Lower leg skin (tissue), 4 donors: Measurements from ENCODE around the gene PLD2. TPM values are rescaled to one million over a fixed set of nuclear protein-coding genes. Genes with fewer than 3 reads are reported as not detected.
A peak's percentile ranks its signal among the peaks of the same experiment; 100 is the strongest.

Source experiments
- DNase-seq, 2 donors: peaks; one replicate each; pipeline ENCODE4 v3.0.0-alpha.2; 2019; ENCODE audit warnings: low spot score in 2 of 2
- H3K4me3 ChIP-seq: fragments of 200-600 bp; sonication (generic); 2 replicates; pipeline ENCODE4 v1.5.1; 2017; ENCODE audit warnings: mild to moderate bottlenecking, low read depth; ENCODE audit not compliant: poor library complexity, severe bottlenecking
- POLR2A ChIP-seq, 2 donors: fragments of 450-650 bp; IDR thresholded peaks; one replicate each; pipeline ENCODE4 v1.6.1; 2016 to 2017; ENCODE audit warnings: antibody characterized with exemption in 2 of 2, mild to moderate bottlenecking in 1 of 2, moderate library complexity in 1 of 2
- WGBS, 2 donors: methylation state at CpG; one replicate each; pipeline ENCODE4 v1.1.5; 2018; 5-methylcytosine and 5-hydroxymethylcytosine counted together
- intact Hi-C: fragments of 100-400 bp; cut with DNase I; formaldehyde crosslinking; loops from one replicate; pipeline ENCODE4 v1.15.0; 2023; ENCODE audit warnings: low total_unique reads
- total RNA-seq, 4 donors: library from RNA; depleted of rRNA; stranded (reverse); fragments of >200 nt; gene quantifications; one replicate each; pipeline ENCODE4 v1.1.0, GENCODE V29; 2016
- TF ChIP-seq, protein P1 (sequence below), 3 donors: fragments of 450-650 bp; IDR thresholded peaks; one replicate each; pipeline ENCODE4 v1.5.1; 2016; ENCODE audit warnings: antibody characterized with exemption in 3 of 3, mild to moderate bottlenecking in 3 of 3, moderate library complexity in 2 of 3

Gene PLD2
- total RNA-seq, 4 donors from 2014 or later, result 40.1 to 78.8 (median 56.3) TPM

DNA sequence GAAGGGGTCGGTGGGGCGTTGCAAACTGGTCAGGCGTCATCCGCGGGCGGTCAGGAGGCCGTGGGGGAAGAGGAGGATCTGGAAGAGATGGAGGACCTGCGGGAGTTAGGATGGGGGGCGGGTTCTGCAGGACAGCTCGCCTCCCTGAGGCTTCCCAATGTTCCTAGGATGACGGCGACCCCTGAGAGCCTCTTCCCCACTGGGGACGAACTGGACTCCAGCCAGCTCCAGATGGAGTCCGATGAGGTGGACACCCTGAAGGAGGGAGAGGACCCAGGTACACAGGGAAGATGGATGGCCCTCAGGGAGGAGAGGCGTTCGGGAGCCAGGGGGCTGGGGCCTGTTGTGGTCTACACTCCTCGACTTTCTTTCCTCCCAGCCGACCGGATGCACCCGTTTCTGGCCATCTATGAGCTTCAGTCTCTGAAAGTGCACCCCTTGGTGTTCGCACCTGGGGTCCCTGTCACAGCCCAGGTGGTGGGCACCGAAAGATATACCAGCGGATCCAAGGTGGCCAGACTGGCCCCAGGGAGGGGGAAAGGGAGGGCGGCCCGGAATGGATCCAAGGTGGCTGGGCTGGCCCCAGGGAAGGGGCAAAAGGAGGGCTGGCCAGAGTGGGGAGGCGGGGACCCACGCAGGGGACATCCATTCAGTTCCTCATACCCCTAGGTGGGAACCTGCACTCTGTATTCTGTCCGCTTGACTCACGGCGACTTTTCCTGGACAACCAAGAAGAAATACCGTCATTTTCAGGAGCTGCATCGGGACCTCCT is 839 bp downstream of the PLD2 start:
- WGBS, 2 donors, result 21 to 22% methylated on average over 32 of the region's 32 CpGs
- intact Hi-C loops, result no loop called here
- DNase-seq, result no peak
- no peak for TF ChIP-seq POLR2A (IDR thresholded peaks at IDR 0.05)
- TF ChIP-seq, protein P1, sequence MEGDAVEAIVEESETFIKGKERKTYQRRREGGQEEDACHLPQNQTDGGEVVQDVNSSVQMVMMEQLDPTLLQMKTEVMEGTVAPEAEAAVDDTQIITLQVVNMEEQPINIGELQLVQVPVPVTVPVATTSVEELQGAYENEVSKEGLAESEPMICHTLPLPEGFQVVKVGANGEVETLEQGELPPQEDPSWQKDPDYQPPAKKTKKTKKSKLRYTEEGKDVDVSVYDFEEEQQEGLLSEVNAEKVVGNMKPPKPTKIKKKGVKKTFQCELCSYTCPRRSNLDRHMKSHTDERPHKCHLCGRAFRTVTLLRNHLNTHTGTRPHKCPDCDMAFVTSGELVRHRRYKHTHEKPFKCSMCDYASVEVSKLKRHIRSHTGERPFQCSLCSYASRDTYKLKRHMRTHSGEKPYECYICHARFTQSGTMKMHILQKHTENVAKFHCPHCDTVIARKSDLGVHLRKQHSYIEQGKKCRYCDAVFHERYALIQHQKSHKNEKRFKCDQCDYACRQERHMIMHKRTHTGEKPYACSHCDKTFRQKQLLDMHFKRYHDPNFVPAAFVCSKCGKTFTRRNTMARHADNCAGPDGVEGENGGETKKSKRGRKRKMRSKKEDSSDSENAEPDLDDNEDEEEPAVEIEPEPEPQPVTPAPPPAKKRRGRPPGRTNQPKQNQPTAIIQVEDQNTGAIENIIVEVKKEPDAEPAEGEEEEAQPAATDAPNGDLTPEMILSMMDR (IDR thresholded peaks at IDR 0.05), result no peak
- peak overlapping the region; percentile 55 for H3K4me3 ChIP-seq

DNA sequence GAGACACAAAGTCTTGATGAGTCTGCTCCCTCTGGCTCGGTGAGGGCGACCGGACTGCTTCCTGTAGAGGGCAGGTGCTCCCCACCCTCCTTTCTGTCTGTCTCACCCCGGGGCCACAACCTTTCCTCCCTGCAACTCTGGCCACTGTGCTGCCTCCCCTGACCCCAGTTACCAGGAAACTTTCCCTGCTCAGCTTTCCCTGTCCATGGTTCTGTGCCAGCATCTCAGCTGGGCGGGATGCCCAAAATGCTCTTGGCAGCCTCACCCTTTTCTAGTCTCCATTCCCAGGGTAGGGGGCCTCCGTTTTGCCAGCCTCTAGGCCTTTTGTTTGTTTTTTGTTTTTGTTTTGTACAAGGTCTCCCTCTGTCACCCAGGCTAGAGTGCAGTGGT is 1.4 kb downstream of the PLD2 start:
- intact Hi-C loops, result no loop called here
- no peak overlapping the region for H3K4me3 ChIP-seq
- peak in 1 of 2 donors; percentile 91 for DNase-seq
- 40 to 42% methylated on average over 6 of the region's 6 CpGs for WGBS, 2 donors
- TF ChIP-seq, protein P1 (IDR thresholded peaks at IDR 0.05), result no peak
- no peak for TF ChIP-seq POLR2A (IDR thresholded peaks at IDR 0.05)

DNA sequence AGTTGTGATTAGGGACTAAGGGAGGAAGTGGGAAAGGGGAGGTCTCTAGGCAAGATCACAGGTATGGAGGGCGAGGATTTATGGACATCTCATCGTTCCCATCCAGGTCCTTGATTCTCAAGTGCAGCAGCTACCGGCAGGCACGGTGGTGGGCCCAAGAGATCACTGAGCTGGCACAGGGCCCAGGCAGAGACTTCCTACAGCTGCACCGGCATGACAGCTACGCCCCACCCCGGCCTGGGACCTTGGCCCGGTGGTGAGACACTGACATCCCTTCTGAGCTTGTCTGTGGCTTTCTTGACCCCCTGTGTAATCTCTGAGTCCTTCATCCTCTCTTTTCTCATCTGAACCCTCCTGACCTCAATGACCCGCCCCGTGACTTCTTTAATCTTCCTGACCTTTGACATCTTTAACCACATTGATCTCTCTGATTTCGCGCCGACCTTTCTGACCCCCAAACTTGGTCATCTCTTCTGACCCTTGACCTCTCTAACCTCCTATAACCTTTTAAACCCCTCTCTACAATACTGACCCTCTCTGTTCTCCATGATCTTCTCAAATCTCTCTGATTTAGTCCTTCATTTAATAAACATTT is 3.8 kb downstream of the PLD2 start:
- TF ChIP-seq POLR2A (IDR thresholded peaks at IDR 0.05), result no peak
- TF ChIP-seq, protein P1 (IDR thresholded peaks at IDR 0.05), result no peak
- WGBS, 2 donors, result 61 to 65% methylated on average over 13 of the region's 13 CpGs
- DNase-seq, result no peak

DNA sequence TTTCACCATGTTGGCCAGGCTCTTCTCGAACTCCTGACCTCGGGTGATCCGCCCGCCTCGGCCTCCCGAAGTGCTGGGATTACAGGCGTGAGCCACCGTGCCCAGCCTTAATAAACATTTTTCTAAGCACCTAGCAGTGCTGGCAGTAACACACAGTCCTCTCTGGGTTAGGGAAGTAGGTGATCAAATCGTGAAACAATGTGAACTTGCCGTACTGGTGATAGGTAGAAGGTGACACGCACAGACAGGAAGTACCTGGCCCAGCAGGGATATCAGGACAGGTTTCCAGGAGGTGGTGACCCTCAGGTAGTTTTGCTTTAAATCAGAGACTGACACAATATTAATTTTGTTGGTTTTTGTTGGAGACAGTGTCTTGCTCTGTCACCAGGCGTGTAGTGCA is 4.5 kb downstream of the PLD2 start:
- 90 to 94% methylated on average over 12 of the region's 12 CpGs for WGBS, 2 donors

More for the DNA sequence above, 3.8 kb downstream of the PLD2 start:
- no peak overlapping the region for H3K4me3 ChIP-seq
- intact Hi-C loops, result no loop called here

DNA sequence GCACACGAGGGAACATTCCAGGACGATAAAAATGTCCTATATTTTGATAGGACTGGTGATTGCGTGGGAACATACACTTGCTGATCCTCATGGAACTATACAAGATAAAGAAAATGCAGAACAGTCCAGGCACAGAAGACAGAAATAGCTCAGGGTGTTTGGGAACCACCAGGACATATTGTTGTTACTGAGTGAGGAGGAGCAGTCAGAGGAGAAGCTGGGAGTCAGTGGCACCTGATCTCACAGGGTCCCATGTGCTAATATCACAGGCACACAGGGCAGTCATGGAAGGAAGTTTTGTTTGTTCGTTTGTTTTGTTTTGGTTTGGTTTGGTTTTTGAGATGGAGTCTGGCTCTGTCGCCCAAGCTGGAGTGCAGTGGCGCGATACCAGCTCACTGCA is 5.7 kb downstream of the PLD2 start:
- TF ChIP-seq, protein P1 (IDR thresholded peaks at IDR 0.05), result no peak
- TF ChIP-seq POLR2A (IDR thresholded peaks at IDR 0.05), result no peak
- H3K4me3 ChIP-seq, result no peak overlapping the region
- DNase-seq, result no peak
- intact Hi-C loops, result no loop called here
- 86 to 87% methylated on average over 7 of the region's 7 CpGs for WGBS, 2 donors

More for the DNA sequence above, 4.5 kb downstream of the PLD2 start:
- no peak for DNase-seq
- no peak for TF ChIP-seq POLR2A (IDR thresholded peaks at IDR 0.05)
- TF ChIP-seq, protein P1 (IDR thresholded peaks at IDR 0.05), result no peak
- intact Hi-C loops, result no loop called here
- no peak overlapping the region for H3K4me3 ChIP-seq
